Endothelial cell of umbilical vein (primary cell): ENCODE results near the gene RAB20. TPM values are rescaled to one million over a fixed set of nuclear protein-coding genes. Genes with fewer than 3 reads are reported as not detected.

ENCODE experiments used
- BruUV-seq: library from RNA; stranded (reverse); fragments of 400-500 nt; replicated peaks from 2 replicates; lab custom pipeline; 2021; lab: Mats Ljungman, UMichigan
- CTCF ChIA-PET: fragments of 300-600, 350-600 bp; sonication (Branson Sonifier 250); formaldehyde crosslinking; loops from one replicate; lab custom pipeline; 2021; ENCODE audit warnings: antibody characterized with exemption, inconsistent platforms; lab: Charles Lee
- POLR2A ChIA-PET: fragments of 300-600, 350-600 bp; sonication (Branson Sonifier 250); formaldehyde crosslinking; loops from one replicate; lab custom pipeline; 2021; ENCODE audit warnings: antibody characterized with exemption, inconsistent platforms; lab: Charles Lee
- DNase-seq: peaks from one replicate; pipeline ENCODE4 v3.0.0-alpha.2; 2011; ENCODE audit warnings: low read depth, low spot score
- FAIRE-seq: peaks from 2 replicates; lab custom pipeline; 2011; peaks lifted over from hg19 to GRCh38; lab: Jason Lieb, UNC
- H2AFZ ChIP-seq: 2 replicates; pipeline ENCODE4 v1.6.0; 2012; ENCODE audit warnings: low read depth, low read length, control low read depth, inconsistent platforms
- H3K27ac ChIP-seq: 2 replicates; pipeline ENCODE4 v1.5.1; 2011; ENCODE audit warnings: low read depth, mild to moderate bottlenecking, control low read depth, low read length, moderate library complexity; ENCODE audit not compliant: insufficient read depth
- H3K27me3 ChIP-seq, 2 experiments: 2 replicates each; pipeline versions ENCODE4 v1.6.0 to v1.6.1; 2011; ENCODE audit warnings: low read length in 2 of 2, mixed read lengths in 1 of 2; ENCODE audit not compliant: control insufficient read depth in 2 of 2, insufficient read depth in 2 of 2
- H3K36me3 ChIP-seq, 2 experiments: 2 replicates in 1 of 2; 3 replicates in 1 of 2; pipeline ENCODE4 v1.5.1; 2011; ENCODE audit warnings: low read length in 2 of 2, mild to moderate bottlenecking in 1 of 2, moderate library complexity in 1 of 2; ENCODE audit not compliant: control insufficient read depth in 2 of 2, insufficient read depth in 2 of 2; ENCODE audit errors: extremely low read depth in 1 of 2
- H3K4me1 ChIP-seq: 3 replicates; pipeline ENCODE4 v1.5.1; 2011; ENCODE audit warnings: mild to moderate bottlenecking, low read length; ENCODE audit not compliant: control insufficient read depth, insufficient read depth; ENCODE audit errors: extremely low read depth
- H3K4me2 ChIP-seq: 2 replicates; pipeline ENCODE4 v1.6.1; 2011; ENCODE audit warnings: low read length, control low read depth, mixed read lengths; ENCODE audit not compliant: insufficient read depth
- H3K4me3 ChIP-seq, 3 experiments: fragments of 200-600 bp in 1 of 3; sonication (generic), shearing (Covaris generic) in 1 of 3; replicated peaks in 1 of 3; 2 replicates each; pipeline ENCODE4 v1.5.1; 2011 to 2016; ENCODE audit warnings: control low read depth in 3 of 3, low read length in 3 of 3, mild to moderate bottlenecking in 2 of 3, inconsistent platforms in 1 of 3, low read depth in 1 of 3, moderate library complexity in 1 of 3; ENCODE audit not compliant: insufficient read depth in 1 of 3
- H3K79me2 ChIP-seq: 2 replicates; pipeline ENCODE4 v1.6.0; 2012; ENCODE audit warnings: low read length, inconsistent platforms; ENCODE audit not compliant: control insufficient read depth, insufficient read depth
- H3K9ac ChIP-seq: replicated peaks from 2 replicates; pipeline ENCODE3; 2011; ENCODE audit warnings: low read length, control low read depth; ENCODE audit not compliant: insufficient read depth; ENCODE audit errors: extremely low read depth
- H3K9me1 ChIP-seq: replicated peaks from 3 replicates; pipeline ENCODE4 v1.6.0; 2011; ENCODE audit warnings: mild to moderate bottlenecking, low read length; ENCODE audit not compliant: control insufficient read depth, insufficient read depth; ENCODE audit errors: extremely low read depth
- H3K9me3 ChIP-seq: replicated peaks from 2 replicates; pipeline ENCODE4 v1.5.1; 2012; ENCODE audit warnings: low read length, inconsistent platforms; ENCODE audit not compliant: control insufficient read depth, insufficient read depth
- H4K20me1 ChIP-seq: replicated peaks from 2 replicates; pipeline ENCODE3; 2011; ENCODE audit warnings: mild to moderate bottlenecking, low read length; ENCODE audit not compliant: control insufficient read depth, insufficient read depth; ENCODE audit errors: extremely low read depth
- EZH2 ChIP-seq: IDR thresholded peaks from 2 replicates; pipeline ENCODE4 v1.6.1; 2012; ENCODE audit warnings: borderline replicate concordance, low read depth, mild to moderate bottlenecking, moderate library complexity, low read length, inconsistent platforms; ENCODE audit not compliant: severe bottlenecking
- FOS ChIP-seq: IDR thresholded peaks from 2 replicates; pipeline ENCODE4 v1.6.1; 2011; ENCODE audit warnings: mild to moderate bottlenecking, low read length, moderate library complexity, borderline replicate concordance; ENCODE audit not compliant: insufficient read depth
- GATA2 ChIP-seq: IDR thresholded peaks from 2 replicates; pipeline ENCODE4 v1.7.0; 2011; ENCODE audit warnings: low read depth, mild to moderate bottlenecking, moderate library complexity, mixed read lengths, low read length; ENCODE audit not compliant: insufficient read length, insufficient read depth
- JUN ChIP-seq: IDR thresholded peaks from 2 replicates; pipeline ENCODE4 v1.6.1; 2011; ENCODE audit warnings: borderline replicate concordance, low read depth; ENCODE audit not compliant: insufficient read length, insufficient read depth
- MYC ChIP-seq: IDR thresholded peaks from one replicate; pipeline ENCODE4 v1.6.1; 2011; ENCODE audit warnings: mild to moderate bottlenecking, low read depth, low read length
- POLR2A ChIP-seq: IDR thresholded peaks from 2 replicates; pipeline ENCODE4 v1.6.1; 2012; ENCODE audit warnings: low read depth, mild to moderate bottlenecking, control low read depth, low read length
- POLR2AphosphoS5 ChIP-seq: IDR thresholded peaks from 2 replicates; pipeline ENCODE4 v1.6.1; 2012; ENCODE audit warnings: low read depth, mild to moderate bottlenecking, control low read depth, low read length, moderate library complexity; ENCODE audit not compliant: insufficient read depth
- dilution Hi-C: fragments of 300-500 bp; cut with MboI; formaldehyde crosslinking; loops from one replicate; pipeline ENCODE4 v1.15.0; 2019; ENCODE audit warnings: low sequenced_read_pairs; ENCODE audit not compliant: extremely low pct_ligation_motif_present
- intact Hi-C: fragments of 100-400 bp; cut with micrococcal nuclease; formaldehyde crosslinking; loops from one replicate; pipeline ENCODE4 v1.10.0; 2022
- polyA plus RNA-seq, 4 experiments: library from polyadenylated mRNA; depleted of rRNA in 3 of 4; stranded (reverse) in 3 of 4; unstranded in 1 of 4; fragments of >200 nt; gene quantifications; 2 replicates each; pipeline versions ENCODE4 v1.2.1 to v1.2.3, GENCODE V29; 2011 to 2012; ENCODE audit warnings: missing spikeins in 1 of 4
- total RNA-seq: library from RNA; stranded (reverse); gene quantifications from 2 replicates; pipeline ENCODE4 v1.2.3, GENCODE V29; 2021
- TF ChIP-seq, protein P1 (sequence below): IDR thresholded peaks from 2 replicates; pipeline ENCODE4 v1.6.1; 2011; ENCODE audit not compliant: insufficient read depth, insufficient read length
- TF ChIP-seq, protein P2 (sequence below), 2 donors: IDR thresholded peaks; 1 replicate in 1 of 2; 2 replicates in 1 of 2; pipeline ENCODE4 v1.5.1; 2011; ENCODE audit warnings: low read length in 2 of 2, mild to moderate bottlenecking in 2 of 2, moderate library complexity in 2 of 2, control low read depth in 1 of 2, inconsistent platforms in 1 of 2, low read depth in 1 of 2; ENCODE audit not compliant: insufficient read depth in 1 of 2; ENCODE audit errors: extremely low read depth in 1 of 2

The RAB20 gene
- total and polyA plus RNA-seq, 2 donors (not counting 3 experiments of a cell fraction or from before 2014, with no cell fraction given) = 1.3 to 1.7 TPM

DNA sequence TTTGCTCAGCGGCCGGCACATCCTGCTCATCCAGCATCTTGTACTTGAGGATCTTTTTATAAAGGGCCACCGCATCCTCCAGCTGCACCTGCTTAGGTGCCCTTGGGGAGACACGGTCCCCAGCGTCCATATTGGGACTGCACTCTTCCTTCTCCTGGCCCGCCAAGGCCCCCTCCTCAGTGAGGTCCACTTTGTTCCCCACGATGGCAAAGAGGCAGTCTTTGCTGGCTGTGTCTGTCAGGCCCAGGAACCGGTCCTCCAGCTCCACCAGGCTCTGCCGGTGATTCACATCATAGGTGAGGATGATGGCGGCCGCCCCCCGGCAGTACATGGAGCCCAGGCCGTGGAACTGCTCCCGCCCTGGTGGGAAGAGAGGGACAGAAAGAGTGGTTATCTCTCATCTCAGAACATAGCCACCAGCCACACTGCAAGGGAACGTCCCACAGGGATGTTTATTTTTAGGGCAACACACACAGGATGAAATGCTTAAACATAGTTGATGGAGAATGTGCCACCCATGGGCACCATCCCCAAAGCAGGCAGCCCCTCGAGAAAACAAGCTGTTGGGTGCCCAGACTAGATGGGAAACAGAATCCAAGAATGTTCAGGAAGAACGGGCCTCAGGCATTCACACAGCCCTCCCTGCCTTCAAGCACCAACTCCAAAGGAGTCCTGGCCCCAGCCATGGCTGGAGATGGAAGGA is 37.5 kb downstream of the RAB20 start:
- Histone ChIP-seq H3K79me2 (no peaks in the 10 kb centered on the region), H3K36me3 (no peaks in the 10 kb centered on the region), H3K4me3 (no peak overlapping the region), H3K9ac (no peak overlapping the region), H3K4me2 (no peak overlapping the region), H3K9me1 (no peaks in the 10 kb centered on the region), H3K27me3 (no peaks in the 10 kb centered on the region), H4K20me1 (no peaks in the 10 kb centered on the region), H3K27ac (no peak overlapping the region), H3K4me1 (no peaks in the 10 kb centered on the region), H2AFZ (no peak overlapping the region), H3K9me3 (no peaks in the 10 kb centered on the region)
- dilution Hi-C loops = no loop called here
- POLR2A ChIA-PET = no interaction called here
- intact Hi-C loops = no loop called here
- CTCF ChIA-PET = no interaction called here
- FAIRE-seq (no peak), DNase-seq (no peak)
- no TSS peak for BruUV-seq
- TF ChIP-seq POLR2AphosphoS5 = no peak
- TF ChIP-seq MYC = no peak
- TF ChIP-seq EZH2 = no peak
- TF ChIP-seq, protein P1, sequence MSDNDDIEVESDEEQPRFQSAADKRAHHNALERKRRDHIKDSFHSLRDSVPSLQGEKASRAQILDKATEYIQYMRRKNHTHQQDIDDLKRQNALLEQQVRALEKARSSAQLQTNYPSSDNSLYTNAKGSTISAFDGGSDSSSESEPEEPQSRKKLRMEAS = no peak
- TF ChIP-seq JUN = no peak
- TF ChIP-seq, protein P2, sequence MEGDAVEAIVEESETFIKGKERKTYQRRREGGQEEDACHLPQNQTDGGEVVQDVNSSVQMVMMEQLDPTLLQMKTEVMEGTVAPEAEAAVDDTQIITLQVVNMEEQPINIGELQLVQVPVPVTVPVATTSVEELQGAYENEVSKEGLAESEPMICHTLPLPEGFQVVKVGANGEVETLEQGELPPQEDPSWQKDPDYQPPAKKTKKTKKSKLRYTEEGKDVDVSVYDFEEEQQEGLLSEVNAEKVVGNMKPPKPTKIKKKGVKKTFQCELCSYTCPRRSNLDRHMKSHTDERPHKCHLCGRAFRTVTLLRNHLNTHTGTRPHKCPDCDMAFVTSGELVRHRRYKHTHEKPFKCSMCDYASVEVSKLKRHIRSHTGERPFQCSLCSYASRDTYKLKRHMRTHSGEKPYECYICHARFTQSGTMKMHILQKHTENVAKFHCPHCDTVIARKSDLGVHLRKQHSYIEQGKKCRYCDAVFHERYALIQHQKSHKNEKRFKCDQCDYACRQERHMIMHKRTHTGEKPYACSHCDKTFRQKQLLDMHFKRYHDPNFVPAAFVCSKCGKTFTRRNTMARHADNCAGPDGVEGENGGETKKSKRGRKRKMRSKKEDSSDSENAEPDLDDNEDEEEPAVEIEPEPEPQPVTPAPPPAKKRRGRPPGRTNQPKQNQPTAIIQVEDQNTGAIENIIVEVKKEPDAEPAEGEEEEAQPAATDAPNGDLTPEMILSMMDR (IDR thresholded peaks at IDR 0.05; ENCODE audit: extremely low read depth in 1 of 2, insufficient read depth in 1 of 2, low read depth in 1 of 2, low read length in 2 of 2) = no peak
- no peak for TF ChIP-seq GATA2
- no peak for TF ChIP-seq POLR2A
- TF ChIP-seq FOS = no peak
